NCI-H2029 (cell line): ENCODE data around the gene PIPOX.
A peak's percentile ranks its signal among the peaks of the same experiment; 100 is the strongest.
"Not testable (repeated sequence)": the region's sequence is repeated elsewhere in the genome, so short reads cannot be mapped to it uniquely, and the experiment has no call there.

ENCODE experiments used
- DNase-seq: peaks from one replicate; lab custom pipeline; 2025; lab: John Stamatoyannopoulos, UW

PIPOX gene

DNA sequence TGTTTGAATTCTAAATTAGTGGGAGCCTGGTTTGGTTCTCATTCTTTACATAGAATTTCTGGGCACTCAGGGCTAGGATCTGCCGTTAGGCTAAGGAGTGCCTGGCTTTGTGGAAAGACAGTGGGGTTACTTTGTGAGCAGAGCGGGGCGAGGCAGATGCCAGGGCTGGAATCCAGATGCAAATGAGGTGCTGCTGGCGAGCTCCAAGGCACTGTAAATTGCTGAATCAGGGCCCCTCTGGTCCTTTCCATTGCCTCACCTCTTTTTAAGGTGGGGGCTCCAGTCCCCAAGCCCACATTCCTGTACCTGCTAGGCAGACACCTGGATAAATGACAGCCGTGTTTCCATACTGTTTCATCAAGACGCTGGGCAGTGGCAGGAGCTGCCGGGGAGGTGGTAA, 33.8 kb downstream of the PIPOX start:
- no peak for DNase-seq

DNA sequence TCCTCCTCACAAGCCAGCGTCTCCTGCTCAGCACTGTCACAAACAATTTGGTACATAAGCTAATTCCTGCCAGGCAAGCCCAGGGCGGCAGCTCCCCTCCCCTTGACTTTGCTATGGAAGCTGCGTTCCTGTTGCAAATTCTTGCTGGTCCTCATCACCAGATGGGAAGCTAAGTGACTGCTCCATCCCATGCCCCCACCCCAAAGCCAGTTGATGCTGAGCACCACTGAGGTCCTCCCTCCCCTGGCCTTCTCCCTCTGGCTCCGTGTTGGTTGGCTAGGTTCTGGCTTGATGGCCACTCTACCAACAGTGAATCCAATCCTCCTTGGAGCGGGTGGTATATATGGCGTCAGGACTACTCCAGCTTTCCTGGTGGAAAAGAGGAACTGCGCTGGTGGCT, 34.4 kb downstream of the PIPOX start:
- DNase-seq: no peak

DNA sequence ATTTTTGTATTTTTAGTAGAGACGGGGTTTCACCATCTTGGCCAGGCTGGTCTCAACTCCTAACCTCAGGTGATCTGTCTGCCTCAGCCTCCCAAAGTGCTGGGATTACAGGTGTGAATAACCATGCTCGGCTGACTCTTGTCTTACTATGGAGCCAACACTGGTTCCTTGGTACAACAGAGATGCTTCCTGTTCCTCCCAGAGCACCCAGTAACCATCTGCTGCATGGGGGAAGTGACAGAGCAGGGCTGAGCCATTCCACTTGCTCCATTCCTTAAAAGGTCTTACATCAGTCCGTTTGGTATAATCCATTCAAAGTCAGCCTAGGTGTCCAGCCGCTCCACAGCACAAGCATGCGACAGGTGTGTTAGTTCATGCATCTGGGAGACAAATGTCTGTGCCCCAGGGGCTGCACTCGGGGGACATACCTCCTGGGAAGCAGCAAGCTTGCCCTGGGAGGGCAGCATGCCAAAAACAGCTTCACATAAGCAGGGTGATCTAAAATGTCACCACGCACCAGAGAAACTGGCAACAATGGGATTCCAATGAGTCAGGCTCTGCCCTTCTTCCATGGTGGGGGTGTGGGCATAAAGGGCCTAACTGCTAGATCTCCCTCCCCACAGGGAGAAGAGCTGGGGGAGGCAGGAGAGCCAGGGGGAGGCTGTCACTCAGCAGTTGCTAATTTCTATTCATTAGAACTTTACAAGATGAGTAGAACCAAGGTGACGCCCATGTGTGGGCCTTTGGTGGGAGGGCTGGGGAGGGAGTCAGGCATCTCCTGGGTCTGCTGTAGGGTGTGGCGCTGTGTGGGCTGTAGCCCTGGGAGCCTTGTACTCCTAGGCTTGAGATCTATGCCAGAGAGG, 35.5 kb downstream of the PIPOX start:
- peak; percentile 24 for DNase-seq

DNA sequence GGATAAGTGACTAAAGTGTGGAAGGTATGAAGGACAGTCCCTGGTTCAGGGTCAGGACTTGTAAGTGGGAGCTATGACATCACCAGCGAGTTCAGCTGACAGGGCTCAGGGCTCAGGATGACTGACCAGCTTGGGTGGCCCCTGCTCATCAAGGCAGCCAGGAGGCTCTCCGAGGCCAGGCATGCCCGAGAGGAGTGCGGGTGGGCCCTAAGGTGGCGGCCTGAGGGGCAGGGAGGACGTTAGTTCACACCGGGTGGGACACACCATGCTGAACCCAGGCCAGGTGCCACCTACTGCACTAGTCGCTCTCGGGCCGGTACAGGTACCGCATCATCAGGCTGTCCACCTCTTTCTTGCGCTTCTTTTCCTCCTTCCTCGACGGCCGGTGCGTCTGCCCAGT, 36.5 kb downstream of the PIPOX start:
- no peak for DNase-seq

DNA sequence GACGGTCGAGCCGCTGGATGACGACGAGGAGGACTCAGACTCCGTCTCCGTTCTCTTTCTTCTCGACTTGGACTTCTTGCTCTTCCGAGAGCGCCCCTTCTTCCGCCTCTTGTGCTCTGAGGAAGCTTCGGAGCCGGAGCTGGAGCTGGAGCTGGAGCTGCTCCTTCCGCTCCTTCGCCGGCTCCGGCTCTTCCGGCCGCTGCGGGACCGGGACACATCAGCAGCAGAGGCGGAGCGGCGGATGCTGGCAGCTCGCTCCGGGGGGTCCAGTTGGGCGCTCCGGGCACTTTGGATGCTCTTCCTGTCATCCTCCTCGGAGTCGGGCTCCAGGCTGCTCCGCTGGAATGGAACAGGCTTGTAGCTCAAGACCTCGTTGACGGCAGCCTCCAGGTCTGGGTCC, 36.9 kb downstream of the PIPOX start:
- no peak for DNase-seq

DNA sequence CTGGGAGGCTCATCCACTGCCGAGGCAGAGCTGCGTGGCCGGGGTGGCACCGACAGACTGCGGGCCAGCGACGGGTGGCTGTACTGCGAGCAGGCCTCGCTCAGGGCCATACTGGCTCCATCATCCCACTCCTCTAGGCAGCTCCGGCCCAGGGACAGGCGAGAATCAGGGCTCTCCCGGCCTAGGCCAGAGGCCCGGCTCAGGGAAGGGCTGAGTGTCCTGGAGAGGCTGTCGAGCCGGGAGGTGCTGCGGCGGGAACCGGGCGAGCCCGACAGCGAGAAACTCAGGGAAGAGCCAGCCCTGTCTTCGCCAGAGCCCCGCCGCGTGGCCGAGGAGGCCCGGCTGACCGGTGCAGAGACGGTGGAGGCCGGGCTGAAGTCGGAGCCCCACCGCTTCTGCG, 37.4 kb downstream of the PIPOX start:
- DNase-seq: no peak

DNA sequence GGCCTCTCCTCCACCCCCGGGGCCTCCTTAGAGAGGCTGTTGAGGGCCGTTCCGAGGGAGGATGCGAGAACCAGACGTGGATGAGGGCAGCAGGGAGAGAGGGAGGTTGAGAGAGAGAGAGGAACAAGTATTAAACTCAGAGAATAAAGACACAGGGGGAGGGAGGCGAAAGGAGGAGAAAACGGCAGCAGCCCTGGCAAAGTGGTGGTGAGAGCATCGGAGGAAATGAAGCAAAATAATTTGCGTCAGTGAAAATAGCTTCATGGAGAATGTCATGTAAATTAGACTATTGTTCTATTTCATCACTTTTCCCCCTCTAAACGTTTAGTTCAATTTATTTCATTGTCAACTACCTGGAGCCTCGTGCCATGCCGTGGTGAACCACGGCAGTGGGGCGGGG, 38.0 kb downstream of the PIPOX start:
- no peak for DNase-seq

DNA sequence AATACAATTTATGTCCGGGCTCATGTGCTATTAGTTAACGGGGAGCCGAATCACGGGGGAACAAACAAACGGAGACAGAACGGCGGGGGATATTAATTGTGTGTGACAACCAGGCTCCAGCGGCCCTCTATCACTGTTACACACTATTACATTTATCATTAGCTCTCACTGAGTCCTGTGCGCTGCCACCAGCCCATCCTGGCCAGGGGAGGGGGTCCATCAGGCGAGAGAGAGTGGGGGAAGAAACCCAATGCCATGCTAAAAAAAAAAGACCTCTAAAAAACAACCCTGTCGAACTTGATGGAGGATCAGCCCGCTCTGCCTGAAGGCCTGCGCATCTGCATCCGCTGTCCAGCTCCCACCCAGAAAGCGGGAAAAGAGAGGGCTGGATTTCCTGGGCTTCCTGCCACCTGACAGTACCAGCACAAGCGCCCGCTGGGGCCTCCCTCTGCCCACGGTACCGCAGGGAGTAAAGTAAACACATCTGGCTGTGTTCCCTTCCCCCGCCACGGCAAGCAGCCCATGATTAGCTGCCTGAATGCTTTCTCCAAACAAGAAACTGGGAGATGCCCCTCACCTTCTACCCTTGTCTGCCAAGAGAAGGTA, 41.7 kb downstream of the PIPOX start:
- peak; percentile 80 for DNase-seq

DNA sequence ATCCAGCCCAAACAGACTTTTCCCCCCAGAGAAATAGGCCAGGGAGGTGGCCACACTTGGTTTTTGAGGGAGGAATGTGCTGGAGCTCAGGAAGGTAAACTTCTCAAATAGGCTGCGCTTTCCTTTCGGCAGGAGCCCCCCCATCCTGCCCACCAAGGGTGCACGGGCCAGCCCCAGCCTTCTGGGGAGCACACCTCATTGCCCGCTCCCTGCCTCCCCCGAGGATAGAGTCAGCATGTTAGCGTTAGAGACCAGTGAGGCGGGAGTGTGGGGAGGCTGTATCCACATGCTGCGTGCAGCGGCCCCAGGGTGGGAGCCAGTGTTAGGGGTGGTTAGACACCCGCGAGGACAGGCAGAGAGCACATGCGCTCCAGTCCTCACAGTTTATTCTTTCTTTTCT, 42.3 kb downstream of the PIPOX start:
- no peak for DNase-seq

DNA sequence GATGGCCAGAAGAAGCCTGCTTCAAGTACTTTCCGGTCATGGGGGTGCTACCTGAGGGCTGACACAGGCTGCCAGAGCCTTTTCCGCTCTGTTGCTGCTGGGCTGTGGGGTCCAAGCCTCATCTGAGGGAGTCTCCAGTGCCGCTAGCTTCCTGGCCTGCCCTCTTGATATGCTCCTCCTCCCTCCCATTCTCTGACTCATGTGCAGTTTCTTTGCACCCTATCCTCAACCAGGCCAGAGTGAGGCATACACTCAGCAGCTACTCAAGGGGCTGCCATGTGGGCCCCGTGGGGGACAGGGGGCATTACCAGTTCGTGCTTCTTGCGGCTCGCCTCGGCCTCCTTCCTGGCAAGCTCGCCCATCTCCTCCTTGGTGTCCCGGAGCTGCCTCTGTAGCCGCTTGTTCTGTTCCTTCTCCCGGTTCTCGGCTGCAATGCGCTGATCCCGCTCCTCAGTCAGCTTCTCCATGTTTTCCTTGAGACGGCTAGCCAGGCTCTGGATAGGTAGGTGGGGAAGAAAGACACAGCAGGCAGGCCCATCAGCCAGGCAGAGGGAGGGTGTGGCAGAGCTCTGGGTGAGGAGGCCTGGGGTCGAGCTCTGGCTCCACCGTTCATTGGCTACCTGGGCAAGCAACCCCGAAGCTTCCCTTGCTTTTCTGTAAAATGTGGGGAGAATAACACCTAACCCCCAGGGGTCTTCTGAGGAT, 43.8 kb downstream of the PIPOX start:
- no peak for DNase-seq

DNA sequence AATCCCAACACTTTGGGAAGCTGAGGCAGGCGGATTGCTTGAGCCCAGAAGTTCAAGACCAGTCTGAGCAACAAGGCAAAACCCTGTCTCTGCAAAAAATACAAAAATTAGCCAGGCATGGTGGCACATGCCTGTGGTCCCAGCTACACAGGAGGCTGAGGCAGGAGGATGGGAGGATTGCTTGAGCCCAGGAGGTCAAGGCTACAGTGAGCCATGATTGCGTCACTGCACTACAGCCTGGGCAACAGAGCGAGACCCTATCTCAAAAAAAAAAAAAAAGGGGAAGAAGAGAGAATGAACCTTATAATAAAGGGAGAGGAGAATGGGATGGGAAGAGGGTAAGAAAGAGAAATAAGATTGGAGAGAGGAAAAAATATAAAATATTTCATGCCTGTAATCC, 45.8 kb downstream of the PIPOX start:
- DNase-seq: not testable (repeated sequence)

DNA sequence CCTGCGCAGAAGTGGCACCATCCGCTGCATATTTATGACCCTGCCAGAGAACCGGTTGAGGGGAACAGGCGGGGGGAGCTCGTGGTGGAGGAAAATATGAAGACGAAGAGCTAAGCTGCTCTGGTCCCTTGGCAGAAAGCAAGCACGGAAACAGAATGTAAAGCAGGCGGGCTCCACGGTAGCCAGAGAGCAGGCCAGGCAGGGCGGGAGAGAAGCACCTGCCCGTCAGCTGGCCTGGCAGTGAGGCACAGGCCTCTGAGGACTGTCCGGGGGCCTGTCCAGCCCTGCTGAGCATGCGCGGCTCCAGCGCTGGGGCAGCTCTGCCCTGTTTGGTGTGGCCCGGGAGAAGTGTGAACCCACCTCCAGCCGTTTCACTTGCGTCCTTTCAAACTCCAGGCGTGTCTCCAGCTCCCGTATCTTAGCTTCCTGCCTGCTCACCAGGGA, 46.7 kb downstream of the PIPOX start:
- peak; percentile 58 for DNase-seq

DNA sequence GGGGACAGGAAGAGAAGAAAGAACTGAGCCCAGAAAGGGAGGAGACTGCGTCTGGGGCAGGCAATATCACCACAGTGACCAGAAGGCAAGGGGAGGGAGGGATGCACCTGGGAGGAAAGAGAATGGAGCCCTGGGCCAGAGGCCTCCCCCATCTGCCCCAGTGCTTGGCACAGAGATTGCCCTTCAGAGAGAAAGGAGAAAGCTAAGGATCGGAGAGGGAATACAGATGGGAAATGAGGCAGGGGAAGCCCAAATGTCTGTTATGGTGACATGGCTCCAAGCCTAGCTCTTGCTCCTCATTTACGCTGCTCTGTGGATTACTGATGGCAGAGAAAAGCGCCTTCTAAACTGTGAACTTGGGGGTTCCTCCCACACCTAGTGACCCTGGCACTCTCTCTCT, 47.2 kb downstream of the PIPOX start:
- no peak for DNase-seq

DNA sequence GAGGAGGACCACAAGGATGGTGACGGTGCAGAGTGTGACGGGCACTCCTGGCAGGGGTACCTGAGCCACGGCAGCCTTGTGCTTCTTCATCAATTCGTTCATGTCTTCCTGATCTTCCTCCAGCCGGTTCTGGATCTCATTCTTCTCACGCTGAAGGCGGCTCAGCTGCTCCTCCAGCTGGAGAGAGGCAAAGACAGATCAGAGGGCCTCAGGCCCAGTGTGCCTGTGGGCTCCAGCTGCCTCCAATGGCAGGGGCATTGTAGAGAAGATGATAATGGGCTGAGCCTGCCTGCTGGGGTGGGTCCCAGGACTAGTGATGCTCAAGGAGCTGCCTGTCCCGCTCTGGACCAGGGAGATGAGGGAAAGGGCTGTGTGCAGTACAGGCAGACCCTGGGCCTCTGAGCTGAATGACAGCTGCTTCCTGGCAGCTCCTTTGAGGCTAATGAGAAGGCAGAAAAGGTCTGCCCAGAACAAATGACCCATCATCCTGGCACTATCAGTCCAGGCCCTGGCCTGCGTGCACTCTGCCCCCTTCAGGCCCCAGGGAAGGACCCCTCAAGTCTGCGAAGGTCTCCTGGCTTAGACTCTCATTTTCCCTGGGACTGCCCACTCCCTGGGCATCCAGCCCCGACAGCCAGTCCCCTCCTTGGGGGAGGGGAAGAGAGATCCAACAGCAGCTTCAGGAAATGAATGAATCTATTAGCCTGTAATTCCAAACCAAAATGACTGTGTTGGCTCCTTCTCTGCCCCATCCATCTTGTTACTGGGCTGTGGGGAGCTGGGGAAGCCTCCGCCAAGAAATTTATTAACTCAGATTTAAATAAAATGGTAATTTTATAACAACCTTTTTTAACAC, 48.0 kb downstream of the PIPOX start:
- no peak for DNase-seq

DNA sequence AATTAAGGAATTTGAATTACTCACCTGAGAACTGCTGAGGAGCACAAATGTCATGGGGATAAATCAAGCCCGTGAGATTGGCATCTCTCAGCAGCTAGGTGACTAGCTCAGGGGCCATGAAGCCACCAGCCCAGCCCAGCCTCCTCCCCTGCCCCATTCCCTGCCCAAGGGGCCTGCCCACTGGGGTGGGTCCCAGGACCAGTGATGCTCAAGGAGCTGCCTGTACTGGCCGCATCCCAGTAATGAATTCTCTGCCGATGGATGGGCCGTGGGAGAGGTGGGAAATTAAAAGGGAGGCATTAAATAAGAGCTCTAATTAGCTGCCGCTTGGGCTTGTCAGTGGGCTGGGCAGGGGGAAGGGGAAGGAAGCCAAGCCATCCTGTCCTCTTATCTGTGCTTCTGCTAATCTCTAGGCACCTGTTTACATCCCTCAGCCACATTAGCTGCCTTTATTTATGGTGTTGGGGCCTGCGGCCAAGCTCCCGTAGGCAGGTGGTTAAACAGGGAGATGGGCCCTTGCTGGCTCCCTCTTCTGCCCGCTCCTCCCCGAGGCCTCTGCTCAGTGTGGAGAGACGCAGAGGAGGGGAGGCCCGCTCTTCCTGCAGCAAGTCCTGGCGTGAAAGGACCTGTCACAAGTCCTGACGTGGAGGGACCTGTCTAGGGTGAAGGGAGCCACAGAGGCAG, 48.8 kb downstream of the PIPOX start:
- peak; percentile 75 for DNase-seq

DNA sequence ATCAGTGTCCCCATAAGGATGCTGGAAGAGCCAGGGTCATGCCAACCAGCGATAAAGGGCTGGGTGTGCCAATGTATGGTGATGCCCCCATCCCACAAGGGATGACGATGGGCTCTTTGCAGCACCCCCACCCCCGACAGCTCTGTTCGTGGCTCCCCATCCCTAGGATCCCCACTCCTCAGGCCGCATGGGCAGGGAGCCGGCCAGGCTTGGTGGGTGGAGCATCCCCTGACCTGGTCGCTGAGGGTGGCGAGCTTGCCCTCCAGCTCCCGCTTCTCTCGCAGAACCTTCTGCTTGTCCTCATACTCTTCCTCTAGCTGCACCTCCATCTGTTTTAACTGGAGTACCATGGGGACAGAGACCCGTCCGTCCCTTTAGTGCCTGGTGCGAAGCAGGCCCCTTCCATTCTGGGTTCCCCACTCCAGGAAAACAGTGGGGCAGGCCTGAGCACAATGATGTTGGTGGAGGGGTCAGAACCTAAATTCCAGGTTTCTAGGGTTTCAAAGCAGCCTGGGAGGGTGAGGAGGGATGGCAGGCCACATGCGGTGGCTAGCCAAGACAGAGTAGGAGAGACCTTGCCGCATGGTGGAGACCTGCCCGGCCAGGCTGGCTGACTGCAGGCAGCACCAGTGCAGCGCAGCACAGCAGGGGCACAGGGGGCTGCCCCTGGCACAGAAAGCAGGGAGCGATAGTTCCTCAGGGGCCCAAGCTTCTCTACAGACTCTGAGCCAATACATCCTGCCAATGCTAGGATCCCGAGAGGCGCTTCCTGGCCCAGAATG, 50.3 kb downstream of the PIPOX start:
- no peak for DNase-seq

DNA sequence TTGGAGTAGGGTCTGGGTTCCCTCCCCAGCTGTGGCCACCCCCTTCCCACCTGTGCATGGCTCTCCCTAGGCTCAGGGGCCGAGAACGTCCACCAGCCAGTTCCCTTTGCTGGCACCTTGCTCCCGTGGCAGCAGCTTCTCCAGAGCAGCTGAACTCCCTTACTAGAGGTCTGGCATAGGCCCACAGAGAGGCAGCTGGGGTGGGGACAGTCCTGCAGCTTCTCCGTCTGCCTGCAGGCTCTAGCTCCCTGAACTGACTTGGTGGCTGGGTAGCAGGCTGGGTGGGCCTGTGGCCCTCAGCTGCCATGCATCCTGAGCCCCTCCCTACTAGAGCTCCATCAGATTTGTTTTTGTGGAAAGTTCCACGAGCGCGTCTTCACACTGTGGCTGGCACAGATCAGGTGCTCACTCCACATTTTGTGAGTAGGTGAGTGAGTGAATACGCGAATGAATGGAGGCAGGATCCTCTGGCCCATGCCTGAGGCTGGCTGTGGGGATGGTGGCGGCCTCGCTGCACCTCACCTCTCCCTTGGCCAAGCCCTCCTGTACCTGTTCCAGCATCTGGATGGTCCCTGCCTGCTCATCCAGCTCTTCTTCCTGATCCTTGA, 51.3 kb downstream of the PIPOX start:
- DNase-seq: no peak

DNA sequence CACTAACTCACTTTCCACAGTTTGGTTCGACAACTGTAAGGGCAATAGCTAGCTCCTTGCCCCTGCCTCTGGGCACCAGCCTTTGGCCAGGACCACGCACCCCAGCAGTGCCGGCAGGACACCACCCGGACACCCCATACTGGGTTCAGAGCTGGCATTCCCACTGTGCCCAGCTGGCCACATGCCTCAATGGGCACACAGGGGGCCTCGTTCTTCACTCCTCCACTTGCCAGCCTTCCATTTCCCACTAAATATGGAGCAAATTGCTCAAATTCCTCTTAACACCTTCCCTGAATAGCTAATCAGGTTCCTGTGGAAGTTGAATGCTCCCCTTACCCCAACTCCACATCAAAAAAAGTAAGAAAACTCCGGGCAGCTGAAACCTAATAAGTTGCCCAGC, 52.5 kb downstream of the PIPOX start:
- no peak for DNase-seq

DNA sequence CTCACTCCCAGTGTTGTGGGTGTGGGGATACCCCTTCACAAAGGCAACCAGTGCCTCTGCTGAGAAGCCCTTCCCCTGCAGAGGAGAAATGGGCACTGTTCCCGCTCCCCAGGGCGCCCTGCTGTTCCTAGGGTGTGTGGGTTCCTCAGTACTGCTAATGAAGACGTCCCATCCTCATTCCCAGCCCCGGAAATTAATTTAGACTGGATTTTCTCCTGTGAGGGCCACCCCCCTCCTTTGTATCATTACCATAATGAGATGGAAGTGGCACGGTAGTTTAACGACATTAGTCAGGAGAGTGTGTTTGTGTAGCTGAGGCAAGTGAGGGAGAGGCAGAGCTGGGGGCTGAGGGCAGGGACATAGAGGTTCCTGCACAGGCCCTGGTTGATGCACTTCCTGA, 53.2 kb downstream of the PIPOX start:
- no peak for DNase-seq

DNA sequence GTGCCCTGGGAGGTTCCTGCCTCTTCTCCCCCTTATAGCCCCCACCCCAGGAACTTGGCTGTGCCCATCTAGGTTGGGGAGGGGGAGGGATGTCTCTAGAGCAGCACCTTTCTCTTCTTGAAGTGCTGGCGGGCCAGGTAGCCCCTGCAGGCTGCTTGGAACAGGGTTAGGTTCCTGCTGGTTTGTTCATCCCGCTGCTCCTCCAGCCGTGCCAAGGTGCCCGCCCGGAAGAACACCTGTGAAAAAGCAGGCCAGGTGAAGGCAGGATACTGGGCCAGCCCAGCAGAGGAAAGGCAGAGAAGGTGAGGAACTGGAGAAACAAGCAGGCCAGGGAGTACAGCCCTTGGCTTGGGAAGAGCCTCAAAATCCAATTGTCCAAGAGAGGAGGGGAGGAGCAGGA, 56.6 kb downstream of the PIPOX start:
- DNase-seq: no peak
